DOHH2 (cell line): ENCODE measurements around the gene HTR6.

Experiments used
- H3F3A ChIP-seq: fragments of 200-600 bp; sonication (generic), shearing (Covaris generic); 2 replicates; pipeline ENCODE4 v1.6.0; 2016; ENCODE audit warnings: antibody characterized with exemption, mild to moderate bottlenecking; ENCODE audit not compliant: control insufficient read depth, insufficient read depth
- H3K27ac ChIP-seq: fragments of 200-600 bp; sonication (generic); 2 replicates; pipeline ENCODE4 v1.5.1; 2014; ENCODE audit warnings: low read depth, mild to moderate bottlenecking, low read length, moderate library complexity
- H3K27me3 ChIP-seq: fragments of 200-600 bp; sonication (generic); 2 replicates; pipeline ENCODE4 v1.6.1; 2014; ENCODE audit warnings: mild to moderate bottlenecking, low read length, mixed read lengths; ENCODE audit not compliant: control insufficient read depth
- H3K36me3 ChIP-seq: fragments of 200-600 bp; sonication (generic); 2 replicates; pipeline ENCODE4 v1.6.1; 2014; ENCODE audit warnings: mild to moderate bottlenecking, low read length, moderate library complexity, mixed read lengths; ENCODE audit not compliant: control insufficient read depth
- H3K4me1 ChIP-seq: fragments of 200-600 bp; sonication (generic); 2 replicates; pipeline ENCODE4 v1.6.1; 2014; ENCODE audit warnings: mild to moderate bottlenecking, low read length, mixed read lengths; ENCODE audit not compliant: control insufficient read depth
- H3K4me2 ChIP-seq: fragments of 200-600 bp; sonication (generic); 2 replicates; pipeline ENCODE4 v1.6.0; 2014; ENCODE audit warnings: mild to moderate bottlenecking, low read length, moderate library complexity
- H3K4me3 ChIP-seq: fragments of 200-600 bp; sonication (generic); 2 replicates; pipeline ENCODE4 v1.5.1; 2014; ENCODE audit warnings: mild to moderate bottlenecking, low read length, mixed read lengths
- H3K79me2 ChIP-seq: fragments of 200-600 bp; sonication (generic); 2 replicates; pipeline ENCODE4 v1.6.1; 2014; ENCODE audit warnings: mild to moderate bottlenecking, low read length, mixed read lengths; ENCODE audit not compliant: control insufficient read depth
- H3K9me2 ChIP-seq: fragments of 200-600 bp; sonication (generic); replicated peaks from 2 replicates; pipeline ENCODE4 v1.6.1; 2014; ENCODE audit warnings: mild to moderate bottlenecking, low read length, mixed read lengths; ENCODE audit not compliant: control insufficient read depth
- H3K9me3 ChIP-seq: fragments of 200-600 bp; sonication (generic); 2 replicates; pipeline ENCODE4 v1.6.1; 2014; ENCODE audit warnings: antibody characterized with exemption, low read length, mixed read lengths; ENCODE audit not compliant: control insufficient read depth, insufficient read depth
- H4K20me1 ChIP-seq: fragments of 200-600 bp; sonication (generic); 2 replicates; pipeline ENCODE4 v1.6.0; 2014; ENCODE audit warnings: low read depth, mild to moderate bottlenecking, antibody characterized with exemption, low read length, moderate library complexity; ENCODE audit not compliant: control insufficient read depth, insufficient read depth
- EZH2phosphoT487 ChIP-seq: fragments of 200-600 bp; sonication (generic); IDR thresholded peaks from 2 replicates; pipeline ENCODE4 v1.6.1; 2017; ENCODE audit warnings: borderline replicate concordance, mild to moderate bottlenecking, antibody characterized with exemption, low read length, moderate library complexity, mixed read lengths
- TF ChIP-seq, protein P1 (sequence below): fragments of 200-600 bp; sonication (generic); IDR thresholded peaks from one replicate; pipeline ENCODE4 v1.5.1; 2014; ENCODE audit warnings: antibody characterized with exemption, mild to moderate bottlenecking, low read depth, low read length; ENCODE audit not compliant: poor library complexity, severe bottlenecking

Gene HTR6

DNA sequence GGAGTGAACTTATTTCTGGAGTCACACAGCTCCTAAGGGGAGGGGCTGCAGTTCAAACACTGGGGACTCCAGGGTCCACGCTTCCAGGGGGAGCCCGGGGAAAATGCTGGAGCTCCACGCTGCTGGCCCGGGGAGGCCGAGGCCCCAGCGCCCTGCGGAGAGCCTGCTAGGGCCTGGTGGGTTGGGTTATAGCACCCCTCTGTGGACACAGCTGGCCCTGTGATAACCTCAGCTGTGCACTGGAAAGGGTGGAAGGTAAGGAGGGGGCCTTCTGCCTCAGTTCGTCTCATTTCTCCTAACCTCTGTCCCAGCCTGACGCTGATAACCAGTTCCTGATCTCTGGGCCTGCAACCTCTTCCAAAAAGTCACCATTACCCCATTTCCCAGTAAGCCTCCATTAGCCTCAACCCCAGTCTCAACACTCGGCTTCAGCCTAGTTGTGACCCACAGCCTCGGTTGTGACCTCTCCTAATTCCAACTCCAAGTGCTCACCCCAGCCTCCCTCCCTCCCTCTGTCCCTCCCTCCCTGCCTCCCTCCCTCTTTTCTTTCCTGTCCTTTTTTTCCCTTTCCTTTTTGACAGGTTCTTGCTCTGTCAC, 13.4 kb upstream of the HTR6 start:
- H3K4me1 ChIP-seq, result peaks cover 15% of the 10 kb centered on the region
- no peaks in the 10 kb centered on the region for H3K36me3 ChIP-seq
- H3K4me3 ChIP-seq, result no peak overlapping the region
- TF ChIP-seq, protein P1, sequence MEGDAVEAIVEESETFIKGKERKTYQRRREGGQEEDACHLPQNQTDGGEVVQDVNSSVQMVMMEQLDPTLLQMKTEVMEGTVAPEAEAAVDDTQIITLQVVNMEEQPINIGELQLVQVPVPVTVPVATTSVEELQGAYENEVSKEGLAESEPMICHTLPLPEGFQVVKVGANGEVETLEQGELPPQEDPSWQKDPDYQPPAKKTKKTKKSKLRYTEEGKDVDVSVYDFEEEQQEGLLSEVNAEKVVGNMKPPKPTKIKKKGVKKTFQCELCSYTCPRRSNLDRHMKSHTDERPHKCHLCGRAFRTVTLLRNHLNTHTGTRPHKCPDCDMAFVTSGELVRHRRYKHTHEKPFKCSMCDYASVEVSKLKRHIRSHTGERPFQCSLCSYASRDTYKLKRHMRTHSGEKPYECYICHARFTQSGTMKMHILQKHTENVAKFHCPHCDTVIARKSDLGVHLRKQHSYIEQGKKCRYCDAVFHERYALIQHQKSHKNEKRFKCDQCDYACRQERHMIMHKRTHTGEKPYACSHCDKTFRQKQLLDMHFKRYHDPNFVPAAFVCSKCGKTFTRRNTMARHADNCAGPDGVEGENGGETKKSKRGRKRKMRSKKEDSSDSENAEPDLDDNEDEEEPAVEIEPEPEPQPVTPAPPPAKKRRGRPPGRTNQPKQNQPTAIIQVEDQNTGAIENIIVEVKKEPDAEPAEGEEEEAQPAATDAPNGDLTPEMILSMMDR, result peak; percentile 62
- no peak for TF ChIP-seq EZH2phosphoT487
- H4K20me1 ChIP-seq, result no peaks in the 10 kb centered on the region
- no peak overlapping the region for H3K27ac ChIP-seq
- no peaks in the 10 kb centered on the region for H3K9me3 ChIP-seq
- H3K79me2 ChIP-seq, result no peaks in the 10 kb centered on the region
- H3K27me3 ChIP-seq, result peaks cover 15% of the 10 kb centered on the region
- H3K4me2 ChIP-seq, result no peak overlapping the region
- no peaks in the 10 kb centered on the region for H3F3A ChIP-seq
- no peaks in the 10 kb centered on the region for H3K9me2 ChIP-seq

DNA sequence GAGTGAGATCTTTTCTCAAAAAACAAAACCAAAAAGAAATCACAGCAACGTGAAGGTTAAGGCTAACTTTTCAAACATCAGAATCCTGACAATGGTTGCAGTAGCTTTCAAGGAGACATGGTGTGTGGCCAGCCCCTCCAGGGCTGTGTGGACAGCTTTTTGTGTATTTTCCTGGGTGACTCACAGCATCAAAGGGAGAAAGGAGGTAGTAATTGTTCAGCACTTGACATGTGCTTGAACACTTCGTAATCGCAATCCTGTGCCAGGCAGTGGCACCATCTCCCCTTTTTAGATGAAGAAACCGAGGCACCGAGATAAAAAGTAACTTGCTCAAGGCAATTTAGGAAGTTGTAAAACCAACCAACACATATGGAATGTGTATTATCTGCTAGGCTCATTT, 10.3 kb upstream of the HTR6 start:
- no peaks in the 10 kb centered on the region for H3K36me3 ChIP-seq

DNA sequence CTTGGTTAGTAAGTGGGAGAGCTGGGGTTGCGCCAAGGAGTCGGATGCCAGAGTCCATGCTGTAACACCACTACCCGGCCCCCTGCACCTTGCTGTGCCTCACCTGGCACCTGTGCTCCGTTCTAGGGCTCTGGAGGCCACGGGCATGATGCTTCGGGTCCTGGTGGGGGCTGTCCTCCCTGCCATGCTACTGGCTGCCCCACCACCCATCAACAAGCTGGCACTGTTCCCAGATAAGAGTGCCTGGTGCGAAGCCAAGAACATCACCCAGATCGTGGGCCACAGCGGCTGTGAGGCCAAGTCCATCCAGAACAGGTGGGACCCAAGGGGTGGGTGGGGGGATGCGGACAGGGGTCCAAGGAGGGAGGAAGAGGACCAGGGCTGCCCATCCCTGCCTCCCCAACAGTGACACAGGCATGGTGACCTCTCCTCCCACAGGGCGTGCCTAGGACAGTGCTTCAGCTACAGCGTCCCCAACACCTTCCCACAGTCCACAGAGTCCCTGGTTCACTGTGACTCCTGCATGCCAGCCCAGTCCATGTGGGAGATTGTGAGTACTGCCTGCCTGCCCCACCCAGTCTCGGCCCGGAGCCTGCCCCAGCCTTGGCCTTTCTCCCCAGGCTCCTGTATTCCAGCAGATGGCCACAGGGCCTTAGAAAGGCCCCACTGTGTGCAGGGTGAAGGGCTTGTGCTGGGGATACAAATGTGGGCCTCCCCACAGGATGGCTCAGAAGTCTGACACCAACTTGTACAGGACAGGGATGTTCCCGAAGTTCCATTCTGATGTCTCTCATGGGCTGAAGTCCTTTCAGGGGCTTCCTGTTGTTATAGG, 9.6 kb upstream of the HTR6 start:
- H4K20me1 ChIP-seq, result no peaks in the 10 kb centered on the region
- H3K36me3 ChIP-seq, result no peaks in the 10 kb centered on the region
- H3K9me3 ChIP-seq, result no peaks in the 10 kb centered on the region
- no peaks in the 10 kb centered on the region for H3F3A ChIP-seq
- no peak overlapping the region for H3K4me3 ChIP-seq
- peaks cover 18% of the 10 kb centered on the region for H3K4me1 ChIP-seq
- H3K79me2 ChIP-seq, result no peaks in the 10 kb centered on the region
- TF ChIP-seq, protein P1, result no peak
- no peak for TF ChIP-seq EZH2phosphoT487
- H3K4me2 ChIP-seq, result no peak overlapping the region
- no peaks in the 10 kb centered on the region for H3K9me2 ChIP-seq
- H3K27me3 ChIP-seq, result no peaks in the 10 kb centered on the region
- no peak overlapping the region for H3K27ac ChIP-seq

More for the DNA sequence above, 10.3 kb upstream of the HTR6 start:
- no peaks in the 10 kb centered on the region for H3F3A ChIP-seq
- H3K9me3 ChIP-seq, result no peaks in the 10 kb centered on the region
- H3K4me1 ChIP-seq, result peaks cover 15% of the 10 kb centered on the region
- no peak overlapping the region for H3K4me2 ChIP-seq
- TF ChIP-seq EZH2phosphoT487, result no peak
- TF ChIP-seq, protein P1, result no peak
- H3K4me3 ChIP-seq, result no peak overlapping the region
- H3K27ac ChIP-seq, result no peak overlapping the region
- no peaks in the 10 kb centered on the region for H3K9me2 ChIP-seq
- H4K20me1 ChIP-seq, result no peaks in the 10 kb centered on the region
- no peaks in the 10 kb centered on the region for H3K27me3 ChIP-seq
- no peaks in the 10 kb centered on the region for H3K79me2 ChIP-seq
